Small intestine (tissue), 7 donors: Measurements from ENCODE around the gene CREB3L2. TPM values are rescaled to one million over a fixed set of nuclear protein-coding genes. Genes with fewer than 3 reads are reported as not detected.

Experiments
- DNase-seq, 2 donors: peaks; one replicate each; pipeline versions ENCODE4 v3.0.0 to v3.0.0-alpha.2; 2013
- FAIRE-seq: peaks from 2 replicates; lab custom pipeline; 2012; peaks lifted over from hg19 to GRCh38; lab: Jason Lieb, UNC
- H3K27ac ChIP-seq, 3 donors: one replicate each; pipeline ENCODE4 v1.5.1; 2013; ENCODE audit warnings: low read length in 2 of 3, mild to moderate bottlenecking in 2 of 3, control low read depth in 1 of 3, inconsistent platforms in 1 of 3, low read depth in 1 of 3, moderate library complexity in 1 of 3
- H3K27me3 ChIP-seq, 3 donors: one replicate each; pipeline ENCODE4 v1.6.1; 2013; ENCODE audit warnings: low read length in 3 of 3, inconsistent platforms in 1 of 3; ENCODE audit not compliant: control insufficient read depth in 3 of 3, insufficient read depth in 3 of 3
- H3K36me3 ChIP-seq, 3 donors: one replicate each; pipeline ENCODE4 v1.6.1; 2013; ENCODE audit warnings: low read length in 3 of 3, inconsistent platforms in 1 of 3, low read depth in 1 of 3, mild to moderate bottlenecking in 1 of 3, moderate library complexity in 1 of 3; ENCODE audit not compliant: control insufficient read depth in 3 of 3, insufficient read depth in 2 of 3
- H3K4me1 ChIP-seq, 3 donors: one replicate each; pipeline ENCODE4 v1.6.1; 2013; ENCODE audit warnings: low read length in 2 of 3, inconsistent platforms in 1 of 3, low read depth in 1 of 3, mild to moderate bottlenecking in 1 of 3, moderate library complexity in 1 of 3; ENCODE audit not compliant: control insufficient read depth in 3 of 3, insufficient read depth in 2 of 3
- H3K4me3 ChIP-seq, 3 donors: one replicate each; pipeline ENCODE4 v1.5.1; 2013; ENCODE audit warnings: low read length in 3 of 3, control low read depth in 1 of 3, inconsistent platforms in 1 of 3, low read depth in 1 of 3, mild to moderate bottlenecking in 1 of 3, moderate library complexity in 1 of 3
- H3K9me3 ChIP-seq, 2 donors: one replicate each; pipeline ENCODE4 v1.6.1; 2013; ENCODE audit warnings: low read depth in 1 of 2, low read length in 1 of 2; ENCODE audit not compliant: control insufficient read depth in 2 of 2, insufficient read depth in 1 of 2
- WGBS, 3 donors: extraction: QIAGEN DNeasy Blood & Tissue Kit; methylation state at CpG; one replicate each; pipeline ENCODE4 v1.1.7; 2013; 5-methylcytosine and 5-hydroxymethylcytosine counted together
- polyA plus RNA-seq, 4 donors: library from polyadenylated mRNA; stranded (reverse) in 3 of 4; unstranded in 1 of 4; fragments of 200-250 nt in 3 of 4; fragments of 120-200 nt in 1 of 4; gene quantifications; one replicate each; pipeline versions ENCODE4 v1.2.1 to v1.2.3, GENCODE V29; 2013
- donor health status: healthy with polysubstance abuse.
- donor health status: control.
- donor health status: control.
- donor health status: Bipolar disorder and iron deficiency.
- donor health status: healthy.

CREB3L2 gene
- polyA plus RNA-seq, 4 donors, result 8.9 to 52.5 (median 11.3) TPM

DNA sequence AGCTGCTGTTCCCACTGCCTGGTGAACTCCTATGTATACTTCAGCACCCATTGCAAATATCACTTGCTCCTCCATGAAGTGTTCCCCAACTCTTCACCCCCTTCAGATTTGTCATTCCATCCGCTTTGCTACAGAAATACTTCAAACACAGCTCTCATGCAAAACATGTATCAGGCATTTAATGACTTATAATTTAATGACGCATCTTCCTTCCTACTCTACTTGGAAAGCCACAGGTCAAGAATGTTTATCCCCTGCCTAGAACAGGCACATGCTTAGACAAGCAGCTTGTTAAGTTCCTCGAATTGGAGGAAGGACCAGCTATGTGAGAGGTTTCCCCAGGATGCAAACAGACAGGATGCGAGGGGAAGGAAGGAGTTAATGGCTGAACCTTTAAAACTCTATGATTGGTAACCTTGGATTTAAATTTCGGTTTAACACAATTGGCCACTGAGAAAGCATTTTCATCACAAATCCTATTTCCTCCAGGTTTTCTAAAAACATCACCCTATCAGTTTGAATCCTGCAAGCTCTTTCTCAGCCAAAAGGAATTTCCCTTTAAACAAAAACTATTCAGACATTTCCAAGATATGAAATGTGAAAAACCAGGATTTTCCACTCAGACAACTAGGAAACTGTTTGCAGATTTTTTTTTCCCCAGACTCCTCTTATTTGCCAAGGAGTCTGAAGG is 11.5 kb downstream of the CREB3L2 start:
- DNase-seq (no peak), FAIRE-seq (no peak)
- WGBS, 3 donors, result 56 to 90% (median 82%) methylated on average over 5 of the region's 5 CpGs
- Histone ChIP-seq H3K27ac (peak overlapping the region in 1 of 3 donors; percentile 63), H3K4me1 (peaks cover 8 to 51% (median 28%) of the 10 kb centered on the region in 3 donors), H3K27me3 (no peaks in the 10 kb centered on the region), H3K9me3 (no peaks in the 10 kb centered on the region), H3K4me3 (no peak overlapping the region), H3K36me3 (peaks cover 0 to 9% (median 0%) of the 10 kb centered on the region in 3 donors)

DNA sequence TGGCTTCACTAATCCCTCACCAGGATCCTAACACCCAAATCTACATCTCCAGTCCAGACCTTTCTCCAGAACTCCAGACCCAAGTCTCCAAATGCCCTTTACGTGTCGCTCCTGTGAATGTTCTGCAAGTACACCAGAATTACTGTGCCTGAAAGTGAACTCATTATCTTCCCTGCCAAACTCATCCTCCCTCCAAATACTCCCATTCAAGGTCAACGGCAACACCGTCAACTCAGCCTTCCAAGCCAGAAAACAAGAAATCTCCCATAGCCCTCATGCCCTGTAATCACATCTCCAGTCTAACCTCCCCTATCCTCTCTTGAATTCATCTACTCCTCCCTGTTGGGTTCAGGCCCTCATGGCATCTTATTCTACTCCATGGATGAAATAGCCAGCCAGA is 12.3 kb downstream of the CREB3L2 start:
- no peaks in the 10 kb centered on the region for H3K27me3 ChIP-seq
- DNase-seq (no peak), FAIRE-seq (no peak)
- H3K9me3 ChIP-seq, result no peaks in the 10 kb centered on the region
- peaks cover 0 to 9% (median 0%) of the 10 kb centered on the region in 3 donors for H3K36me3 ChIP-seq
- 86 to 99% (median 92%) methylated on average over 4 of the region's 4 CpGs for WGBS, 3 donors
- H3K4me3 ChIP-seq, result no peak overlapping the region
- peak overlapping the region in 1 of 3 donors; percentile 63 for H3K27ac ChIP-seq
- peaks cover 10 to 59% (median 28%) of the 10 kb centered on the region in 3 donors for H3K4me1 ChIP-seq

DNA sequence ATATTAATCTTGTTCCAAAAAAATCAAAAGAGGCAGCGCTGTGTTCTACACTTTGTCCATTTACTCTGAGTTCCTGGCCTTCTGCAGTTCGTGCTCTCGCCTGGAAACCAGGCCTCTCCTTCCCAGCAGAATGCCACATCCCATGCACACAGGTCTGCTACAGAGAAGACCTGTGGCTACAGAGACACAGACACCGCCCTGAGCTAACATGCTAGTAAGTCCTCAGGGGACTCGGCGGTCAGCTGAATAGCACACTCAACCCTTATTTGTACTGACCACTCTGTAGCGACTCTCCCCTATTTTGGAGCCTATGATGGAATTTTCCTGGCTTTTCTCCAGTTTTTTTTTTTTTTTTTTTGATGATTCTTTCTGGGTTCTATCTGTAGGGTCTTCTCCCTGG is 12.8 kb downstream of the CREB3L2 start:
- Histone ChIP-seq H3K4me1 (peaks cover 10 to 63% (median 28%) of the 10 kb centered on the region in 3 donors), H3K36me3 (peaks cover 0 to 8% (median 0%) of the 10 kb centered on the region in 3 donors), H3K4me3 (no peak overlapping the region), H3K9me3 (no peaks in the 10 kb centered on the region), H3K27ac (peak overlapping the region in 1 of 3 donors; percentile 63), H3K27me3 (no peaks in the 10 kb centered on the region)
- WGBS, 3 donors, result 69 to 88% (median 84%) methylated on average over 7 of the region's 7 CpGs
- DNase-seq, result no peak
- FAIRE-seq, result no peak

- H3K36me3 ChIP-seq, result peaks cover 0 to 15% (median 0%) of the 10 kb centered on the region in 3 donors
- 63 to 78% (median 76%) methylated on average over 4 of the region's 4 CpGs for WGBS, 3 donors
- peaks cover 7 to 61% (median 19%) of the 10 kb centered on the region in 3 donors for H3K4me1 ChIP-seq
- H3K27ac ChIP-seq, result peak overlapping the region in 2 of 3 donors; percentile 35 to 81
- no peaks in the 10 kb centered on the region for H3K27me3 ChIP-seq
- DNase-seq, result no peak
- no peak for FAIRE-seq
- H3K4me3 ChIP-seq, result no peak overlapping the region
- peaks cover 0 to 2% of the 10 kb centered on the region in 2 donors for H3K9me3 ChIP-seq
Measured at GRCh38 chr7:137987968-137988367, 13.9 kb downstream of the CREB3L2 start.

- Histone ChIP-seq H3K4me3 (no peak overlapping the region), H3K4me1 (peaks cover 4 to 59% (median 18%) of the 10 kb centered on the region in 3 donors), H3K27ac (peak overlapping the region in 2 of 3 donors; percentile 35 to 81), H3K9me3 (peaks cover 0 to 6% of the 10 kb centered on the region in 2 donors), H3K27me3 (no peaks in the 10 kb centered on the region), H3K36me3 (peaks cover 0 to 16% (median 0%) of the 10 kb centered on the region in 3 donors)
- 83 to 90% (median 87%) methylated on average over 5 of the region's 5 CpGs for WGBS, 3 donors
- FAIRE-seq, result no peak
- DNase-seq, result no peak
Measured at GRCh38 chr7:137987563-137987962, 14.3 kb downstream of the CREB3L2 start.

- WGBS, 3 donors, result 76 to 93% (median 90%) methylated on average over 3 of the region's 3 CpGs
- Histone ChIP-seq H3K9me3 (peaks cover 0 to 12% of the 10 kb centered on the region in 2 donors), H3K4me1 (peaks cover 4 to 53% (median 19%) of the 10 kb centered on the region in 3 donors), H3K27ac (peak overlapping the region; percentile 29 to 81 (median 57)), H3K27me3 (no peaks in the 10 kb centered on the region), H3K4me3 (no peak overlapping the region), H3K36me3 (peaks cover 0 to 18% (median 0%) of the 10 kb centered on the region in 3 donors)
- DNase-seq (no peak), FAIRE-seq (no peak)
Measured at GRCh38 chr7:137987018-137987349, 14.9 kb downstream of the CREB3L2 start.

- Histone ChIP-seq H3K36me3 (peaks cover 0 to 21% (median 0%) of the 10 kb centered on the region in 3 donors), H3K4me1 (peaks cover 4 to 52% (median 21%) of the 10 kb centered on the region in 3 donors), H3K27me3 (no peaks in the 10 kb centered on the region), H3K27ac (peak overlapping the region; percentile 29 to 81 (median 57)), H3K9me3 (peaks cover 0 to 14% of the 10 kb centered on the region in 2 donors), H3K4me3 (no peak overlapping the region)
- FAIRE-seq (no peak), DNase-seq (peak in 1 of 2 donors; percentile 65)
- WGBS, 3 donors, result 65 to 86% (median 74%) methylated on average over 14 of the region's 14 CpGs
Measured at GRCh38 chr7:137986252-137987017, 15.5 kb downstream of the CREB3L2 start.

DNA sequence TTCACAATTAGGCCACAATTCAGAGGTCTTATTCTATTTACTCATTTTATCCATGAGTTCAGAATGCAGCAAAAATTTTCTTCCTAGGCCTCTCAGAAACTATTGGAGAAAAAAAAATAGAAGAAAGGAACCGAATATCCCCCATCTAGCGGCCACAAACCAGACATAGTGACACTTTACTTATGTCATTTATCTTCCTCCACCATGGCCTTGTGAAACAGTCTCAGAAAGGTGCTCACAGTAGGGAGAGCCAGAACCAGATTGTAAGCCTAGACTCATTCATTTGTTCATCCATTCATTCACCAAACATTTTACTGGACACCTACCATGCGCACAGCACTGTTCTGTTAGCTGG is 16.0 kb downstream of the CREB3L2 start:
- Histone ChIP-seq H3K4me1 (peaks cover 4 to 52% (median 21%) of the 10 kb centered on the region in 3 donors), H3K4me3 (no peak overlapping the region), H3K27me3 (no peaks in the 10 kb centered on the region), H3K27ac (peak overlapping the region in 2 of 3 donors; percentile 57 to 81), H3K9me3 (peaks cover 0 to 14% of the 10 kb centered on the region in 2 donors), H3K36me3 (peaks cover 0 to 24% (median 0%) of the 10 kb centered on the region in 3 donors)
- WGBS, 3 donors, result 89 to 96% (median 91%) methylated on average over 3 of the region's 3 CpGs
- DNase-seq (no peak), FAIRE-seq (no peak)
